HG02943 (cell line): ENCODE data around the gene SPATA24.
"Not testable (repeated sequence)": the region's sequence is repeated elsewhere in the genome, so short reads cannot be mapped to it uniquely, and the experiment has no call there.

Experiments
- ATAC-seq: cut with Tn5 transposase; IDR thresholded peaks from one replicate; pipeline ENCODE4 v1.9.1; 2021; ENCODE audit warnings: mild to moderate bottlenecking, low read depth, moderate library complexity; ENCODE audit not compliant: unreplicated experiment

SPATA24 gene, protein sequence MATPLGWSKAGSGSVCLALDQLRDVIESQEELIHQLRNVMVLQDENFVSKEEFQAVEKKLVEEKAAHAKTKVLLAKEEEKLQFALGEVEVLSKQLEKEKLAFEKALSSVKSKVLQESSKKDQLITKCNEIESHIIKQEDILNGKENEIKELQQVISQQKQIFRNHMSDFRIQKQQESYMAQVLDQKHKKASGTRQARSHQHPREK

DNA sequence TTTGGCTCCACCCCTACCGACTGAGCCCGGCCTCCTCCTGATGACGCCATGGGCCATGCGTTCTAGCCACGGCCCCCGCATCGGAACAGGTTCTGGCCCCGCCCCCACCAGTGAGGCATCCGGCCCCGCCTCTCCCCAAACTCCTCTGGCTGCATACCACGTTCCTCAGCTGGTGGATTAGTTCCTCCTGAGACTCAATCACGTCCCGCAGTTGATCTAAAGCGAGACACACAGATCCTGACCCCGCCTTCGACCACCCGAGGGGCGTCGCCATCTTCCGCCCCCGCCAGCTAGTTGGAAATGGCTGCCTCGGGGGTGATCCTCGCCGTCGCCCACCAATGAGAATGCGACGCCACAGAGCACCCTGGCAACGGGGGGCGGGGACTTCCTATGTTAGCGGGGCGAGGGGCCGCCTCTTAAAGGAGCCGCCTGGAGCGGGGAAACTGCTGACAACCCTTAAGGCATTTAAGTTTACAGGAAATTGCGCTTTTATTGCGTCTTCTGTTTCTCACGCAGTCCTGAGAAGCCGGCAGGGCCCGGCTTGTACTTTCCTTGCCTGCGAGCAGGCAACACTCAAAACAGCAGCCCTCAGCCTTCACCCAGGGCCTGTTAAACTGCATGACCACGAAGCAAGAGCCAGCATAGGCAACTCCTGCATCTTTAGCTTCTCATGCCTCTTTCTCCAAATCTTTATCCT is at the start of gene SPATA24:
Gene SPATA24, minus strand, starts transcription at position 303 of the 697 bp plus-strand sequence. Its CDS starts 29 bp downstream, at position 274.
- ATAC-seq: peak; percentile 74

DNA sequence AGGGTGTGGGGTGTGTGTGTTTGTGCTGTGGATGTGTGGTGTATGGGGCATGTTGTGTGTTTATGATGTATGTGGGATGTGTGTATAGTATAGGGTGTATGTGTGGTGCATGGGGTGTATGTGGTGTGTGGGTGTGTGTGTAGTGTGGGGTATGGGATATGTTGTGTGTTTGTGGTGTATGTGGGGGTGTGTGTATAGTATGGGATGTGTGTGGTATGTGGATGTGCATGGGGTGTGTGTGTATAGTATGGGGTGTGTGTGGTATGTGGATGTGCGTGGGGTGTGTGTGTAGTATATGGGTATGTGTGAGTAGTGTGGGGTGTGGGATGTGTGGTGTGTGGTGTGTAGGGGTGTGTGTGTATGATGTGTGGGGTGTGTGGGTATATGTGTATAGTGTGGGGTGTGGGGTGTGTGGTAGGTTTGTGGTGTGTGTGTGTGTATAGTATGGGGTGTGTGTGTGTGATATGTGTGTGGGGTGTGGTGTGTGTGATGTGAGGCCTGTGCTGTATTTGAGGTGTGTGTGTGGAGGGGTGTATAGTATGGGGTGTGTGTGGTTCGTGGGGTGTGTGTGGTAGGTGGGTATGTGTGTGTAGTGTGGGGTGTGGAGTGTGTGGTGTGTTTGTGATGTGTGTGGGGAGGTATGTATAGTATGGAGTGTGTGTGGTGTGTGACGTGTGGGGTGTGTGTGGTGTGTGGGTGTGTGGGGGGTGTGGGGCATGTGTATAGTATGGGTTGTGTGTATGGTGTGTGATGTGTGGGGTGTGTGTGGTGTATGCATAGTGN is 48.2 kb upstream of the SPATA24 start:
- ATAC-seq: no peak

DNA sequence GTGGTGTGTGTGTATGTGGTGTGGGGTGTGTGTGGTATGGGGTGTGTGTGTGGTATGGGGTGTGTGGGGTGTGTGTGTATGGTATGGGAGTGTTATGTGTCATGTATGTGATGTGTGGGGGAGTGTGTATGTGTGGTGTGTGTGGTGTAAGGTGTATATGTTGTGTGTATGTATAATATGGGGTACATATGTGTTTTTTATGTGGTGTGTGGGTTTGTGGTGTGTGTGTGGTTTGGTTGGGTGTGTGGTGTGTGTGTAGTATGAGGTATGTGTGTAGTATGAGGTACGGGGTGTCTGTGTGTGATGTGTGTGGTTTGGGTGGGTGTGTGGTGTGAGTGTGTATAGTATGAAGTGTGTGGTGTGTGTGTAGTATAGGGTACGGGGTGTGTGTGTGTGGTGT is 47.3 kb upstream of the SPATA24 start:
- no peak for ATAC-seq

DNA sequence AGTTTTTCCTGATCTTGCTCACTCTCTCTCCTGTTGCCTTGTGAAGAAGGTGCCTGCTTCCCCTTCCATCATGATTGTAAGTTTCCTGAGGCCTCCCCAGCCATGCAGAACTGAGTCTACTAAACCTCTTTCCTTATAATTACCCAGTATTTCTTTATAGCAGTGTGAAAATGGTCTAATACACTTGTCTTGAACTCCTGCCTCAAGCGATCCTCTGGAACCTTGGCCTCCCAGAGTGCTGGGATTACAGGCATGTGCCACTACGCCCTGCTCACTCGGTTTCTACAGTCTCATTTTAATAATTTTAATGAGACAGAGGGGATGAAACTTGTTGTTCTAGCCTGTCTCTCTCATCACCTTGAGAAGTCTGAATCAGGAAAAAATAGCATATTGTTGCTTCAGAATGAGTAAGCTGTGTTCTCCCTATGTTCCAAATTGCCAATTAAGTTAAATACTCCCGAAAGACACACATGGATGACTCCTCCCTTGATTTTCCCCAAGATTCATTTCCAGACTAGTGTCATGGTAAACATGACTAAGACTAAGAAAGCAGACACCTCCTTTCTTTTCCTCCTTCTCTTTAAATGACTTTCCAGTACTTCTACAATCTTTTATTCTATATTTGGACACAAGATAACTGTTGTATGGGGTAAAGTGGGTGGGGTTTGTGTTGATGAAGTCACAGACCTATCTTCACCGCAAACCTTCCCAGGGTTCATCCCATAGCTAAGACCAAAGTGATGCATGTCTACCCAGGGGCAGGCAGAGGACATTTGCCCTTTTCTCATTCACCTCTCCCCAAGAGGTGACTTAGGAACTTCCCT is 43.3 kb upstream of the SPATA24 start:
- ATAC-seq: no peak

DNA sequence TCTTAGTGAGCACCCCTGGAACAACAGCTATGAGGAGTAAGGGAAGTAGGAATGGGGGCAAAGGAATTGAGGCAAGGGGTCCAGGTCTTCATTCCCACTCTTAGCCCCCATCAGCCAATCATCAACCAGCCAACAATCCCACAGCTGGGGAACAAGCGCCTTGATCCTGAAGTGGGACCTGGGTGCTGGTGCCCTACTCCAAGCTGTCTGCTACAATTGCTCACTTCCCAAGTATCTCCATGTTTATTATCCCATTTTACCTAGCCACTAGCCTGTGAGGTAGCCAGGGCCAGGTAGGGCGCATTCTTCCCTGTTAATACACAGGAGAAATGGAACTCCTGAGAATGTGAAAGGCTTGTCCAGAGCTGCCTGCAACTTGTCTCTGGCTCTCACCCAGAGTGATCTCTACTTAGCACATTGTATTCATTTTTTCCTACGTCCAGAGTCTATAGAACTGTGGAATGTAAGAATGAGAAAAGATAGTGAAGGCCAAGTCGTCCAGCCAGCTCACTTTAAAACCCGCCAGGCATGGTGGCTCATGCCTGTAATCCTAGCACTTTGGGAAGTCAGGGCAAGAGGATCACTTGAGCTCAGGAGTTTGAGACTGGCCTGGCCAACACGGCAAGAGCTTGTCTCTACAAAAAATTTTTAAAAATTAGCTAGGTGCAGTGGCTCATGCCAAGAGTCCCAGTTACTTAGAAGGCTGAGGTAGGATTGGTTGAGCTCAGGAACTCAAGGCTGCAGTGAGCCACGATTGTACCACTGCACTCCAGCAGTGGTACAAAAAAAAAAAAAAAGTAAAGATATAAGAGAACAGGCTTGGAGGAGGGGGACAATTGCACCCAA is 41.7 kb upstream of the SPATA24 start:
- no peak for ATAC-seq

DNA sequence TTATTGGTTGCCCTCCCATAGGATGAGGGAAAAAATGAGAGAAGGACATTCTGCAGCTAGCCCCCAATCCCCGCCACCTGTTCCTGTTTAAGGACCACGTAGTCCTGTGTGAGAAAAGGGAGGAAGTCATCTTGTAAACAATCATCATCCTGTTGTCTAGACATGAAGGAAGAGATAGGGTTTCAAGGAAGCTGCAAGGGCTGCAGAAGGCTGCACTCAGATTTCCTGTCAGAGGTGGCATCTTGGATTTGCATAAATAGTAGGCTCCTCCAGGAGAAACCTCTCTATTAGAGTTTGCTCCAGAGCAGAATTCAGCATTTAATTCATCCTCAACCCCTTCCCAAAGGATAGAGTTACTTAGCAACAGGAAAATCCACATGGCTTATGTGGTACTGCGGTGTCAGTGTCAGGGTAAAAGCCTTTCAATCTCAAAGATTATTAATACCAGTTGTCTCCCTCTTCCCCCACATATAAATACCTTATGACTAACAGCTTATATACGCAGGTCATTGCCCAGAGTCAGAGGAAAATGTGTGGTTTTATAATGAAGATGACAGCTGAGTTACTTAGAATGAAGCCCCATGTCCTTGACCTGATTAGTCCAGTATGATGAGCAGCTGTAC is 40.1 kb upstream of the SPATA24 start:
- ATAC-seq: no peak

DNA sequence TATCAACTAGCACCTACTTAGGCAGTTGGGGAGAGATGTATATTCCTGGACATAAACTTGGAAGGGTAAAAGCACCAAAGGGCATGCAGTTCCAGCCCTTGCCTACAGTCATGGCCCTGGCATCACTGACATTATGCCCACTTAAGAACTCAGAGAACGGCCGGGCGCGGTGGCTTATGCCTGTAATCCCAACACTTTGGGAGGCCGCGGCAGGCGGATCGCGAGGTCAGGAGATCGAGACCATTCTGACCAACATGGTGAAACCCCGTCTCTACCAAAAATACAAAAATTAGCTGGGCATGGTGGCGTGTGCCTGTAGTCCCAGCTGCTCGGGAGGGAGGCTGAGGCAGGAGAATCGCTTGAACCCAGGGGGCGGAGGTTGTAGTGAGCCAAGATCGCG is 36.5 kb upstream of the SPATA24 start:
- not testable (repeated sequence) for ATAC-seq

DNA sequence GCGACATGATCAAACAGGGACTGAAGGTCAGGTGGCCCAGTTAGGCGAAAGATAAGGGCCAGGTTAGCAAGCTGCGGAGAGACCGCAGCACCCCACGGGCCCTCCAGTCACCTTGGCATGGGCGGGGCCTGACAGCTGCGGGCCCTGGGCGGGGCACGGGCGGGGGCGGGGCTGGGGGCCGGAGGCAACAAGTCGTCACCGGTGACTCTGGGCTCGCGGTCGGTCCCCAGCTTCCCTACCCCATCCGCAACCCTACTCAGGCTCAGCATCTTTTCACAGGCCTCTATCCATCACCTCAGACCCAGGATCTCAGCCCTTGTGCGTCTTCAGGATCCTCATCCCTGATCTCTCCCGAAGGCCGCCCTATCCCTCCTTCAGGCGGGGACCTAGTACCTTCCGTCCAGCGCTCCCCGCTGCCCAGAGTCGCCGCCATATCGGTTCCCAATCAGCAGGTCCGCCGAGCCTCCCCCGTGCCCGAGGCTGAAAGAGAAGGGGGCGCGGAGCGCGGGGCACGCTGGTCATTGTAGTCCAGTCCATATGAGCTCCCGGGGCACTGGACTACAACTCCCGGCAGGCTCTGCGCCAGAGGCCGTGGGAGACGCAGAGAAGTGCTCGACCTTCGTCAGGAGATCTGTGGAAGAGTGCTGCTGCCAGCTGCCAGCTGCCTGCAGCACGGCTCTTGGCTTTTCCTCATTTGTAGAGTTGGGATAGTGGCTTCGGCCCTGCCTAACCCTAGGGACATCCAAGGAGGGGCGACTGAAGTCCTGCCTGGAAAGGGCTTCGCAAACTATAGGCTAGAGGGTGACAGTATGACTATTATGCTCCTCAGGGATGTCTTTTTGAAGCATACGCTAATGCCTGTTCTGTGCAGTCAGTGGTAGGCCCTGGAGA is 35.4 kb upstream of the SPATA24 start, which contains the start of gene DNAJC18:
Gene DNAJC18, minus strand, starts transcription at position 513 of the 891 bp plus-strand sequence. Its CDS starts 80 bp downstream, at position 433.
- peak; percentile 84 for ATAC-seq

DNA sequence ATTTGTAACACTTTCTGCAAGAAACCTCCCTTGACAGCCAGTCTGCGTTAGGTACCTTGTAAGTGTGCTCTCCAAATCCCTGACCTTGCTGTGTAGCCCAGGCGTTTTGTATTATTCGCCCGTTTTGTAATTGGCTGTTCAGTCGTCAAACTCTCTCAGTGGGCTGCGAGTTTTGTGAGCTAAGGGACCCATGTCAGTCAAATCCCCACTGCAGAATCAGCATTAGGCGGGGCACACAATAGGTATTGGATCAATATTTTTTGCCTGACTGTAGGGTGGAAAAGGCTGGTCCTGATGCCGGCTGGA is 34.8 kb upstream of the SPATA24 start:
- no peak for ATAC-seq

DNA sequence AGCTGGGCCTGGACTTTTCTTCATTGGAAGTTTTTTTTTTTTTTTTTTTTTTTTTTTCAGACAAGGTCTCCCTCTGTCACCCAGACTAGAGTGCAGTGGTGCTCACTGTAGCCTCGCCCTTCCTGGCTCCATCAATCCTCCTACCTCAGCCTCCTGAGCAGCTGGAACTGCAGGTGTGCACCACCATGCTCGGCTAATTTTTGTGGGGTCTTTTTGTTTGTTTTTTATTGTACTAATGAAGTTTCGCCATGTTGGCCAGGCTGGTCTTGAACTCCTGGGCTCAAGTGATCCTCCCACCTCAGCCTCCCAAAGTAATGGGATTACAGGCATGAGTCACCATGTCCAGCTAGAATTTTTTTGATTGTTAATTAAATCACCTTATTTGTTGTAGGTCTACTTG is 31.8 kb upstream of the SPATA24 start:
- ATAC-seq: no peak

DNA sequence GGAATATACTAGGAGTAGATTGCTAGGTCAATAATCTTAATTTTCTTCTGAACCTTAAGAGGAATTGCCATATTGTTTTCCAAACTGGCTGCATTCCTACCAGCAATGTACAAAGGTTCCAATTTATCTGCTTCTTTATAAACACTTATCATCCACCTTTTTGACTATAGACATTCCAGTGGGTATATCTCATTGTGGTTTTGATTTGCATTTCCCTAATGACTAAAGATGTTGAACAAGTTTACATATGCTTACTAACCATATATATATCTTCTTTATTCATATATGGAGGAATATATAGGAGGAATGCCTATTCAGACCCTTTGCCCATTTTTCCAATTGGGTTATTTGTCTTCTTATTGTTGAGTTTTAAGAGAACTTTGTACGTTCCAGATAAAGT is 27.8 kb upstream of the SPATA24 start:
- ATAC-seq: no peak

DNA sequence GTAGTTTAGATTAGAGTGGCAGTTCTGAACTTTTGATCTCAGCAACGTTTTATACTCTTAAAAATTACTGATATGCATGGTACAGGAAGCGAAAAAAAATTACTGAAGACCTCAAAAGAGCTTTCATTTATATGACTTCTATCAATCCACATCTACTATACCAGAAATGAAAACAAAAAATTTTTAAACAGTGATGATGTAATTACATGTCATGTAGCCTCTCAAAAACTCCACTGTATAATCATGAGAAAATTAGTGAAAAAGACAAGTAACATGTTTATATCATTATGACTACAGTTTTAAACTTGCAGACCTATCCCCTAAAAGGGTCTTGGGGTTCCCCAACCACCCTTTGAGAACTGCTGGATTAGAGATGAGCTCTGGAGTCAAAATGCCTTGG is 26.1 kb upstream of the SPATA24 start:
- ATAC-seq: no peak

DNA sequence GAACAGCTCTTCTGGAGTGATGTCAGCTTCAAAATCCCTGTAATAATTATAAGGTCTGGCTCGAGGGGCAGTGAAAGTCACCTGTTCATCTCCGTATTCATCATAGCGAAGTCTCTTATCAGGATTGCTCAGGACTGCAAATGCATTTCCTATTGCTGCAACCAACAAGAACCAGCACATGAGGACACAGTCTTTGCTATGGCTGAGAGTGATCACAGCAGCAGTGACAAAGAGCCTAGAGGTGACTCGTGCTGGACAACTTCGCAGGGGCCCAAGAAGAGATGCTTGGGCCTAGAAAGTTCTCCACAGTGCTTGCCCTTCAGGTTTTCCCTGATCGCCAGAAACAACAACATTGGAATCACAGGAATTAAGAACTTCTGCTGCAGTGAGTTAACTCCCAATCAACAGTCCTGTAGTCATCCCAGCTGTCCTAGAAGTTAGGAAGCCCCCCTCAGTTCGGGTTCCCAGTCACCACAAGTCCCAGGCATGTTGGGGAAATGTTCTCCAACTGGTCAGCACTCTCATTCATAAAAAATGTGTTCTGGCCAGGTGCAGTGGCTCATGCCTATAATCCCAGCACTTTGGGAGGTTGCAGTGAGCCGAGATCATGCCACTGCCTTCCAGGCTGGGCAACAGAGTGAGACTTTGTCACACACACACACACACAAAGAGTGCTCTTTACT is 22.5 kb upstream of the SPATA24 start:
- no peak for ATAC-seq

DNA sequence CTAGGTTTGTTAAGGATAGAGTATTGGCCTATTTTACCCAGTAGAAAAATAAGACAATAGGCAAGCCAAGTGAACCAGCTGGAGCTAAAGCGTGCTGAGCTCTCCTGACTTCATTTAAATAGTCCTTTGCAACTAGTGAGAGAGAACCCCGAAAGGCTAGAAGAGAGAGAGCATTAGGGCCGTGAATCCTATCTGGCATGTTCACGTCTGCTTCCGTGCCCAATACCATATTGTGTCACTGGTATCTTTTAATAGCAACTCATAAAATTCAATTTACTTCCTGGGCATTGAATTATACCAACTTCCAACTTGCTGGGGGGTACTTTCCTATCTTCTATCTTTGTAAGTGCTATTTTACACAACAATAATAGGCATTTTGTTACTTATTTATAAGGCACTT is 21.6 kb upstream of the SPATA24 start:
- no peak for ATAC-seq

DNA sequence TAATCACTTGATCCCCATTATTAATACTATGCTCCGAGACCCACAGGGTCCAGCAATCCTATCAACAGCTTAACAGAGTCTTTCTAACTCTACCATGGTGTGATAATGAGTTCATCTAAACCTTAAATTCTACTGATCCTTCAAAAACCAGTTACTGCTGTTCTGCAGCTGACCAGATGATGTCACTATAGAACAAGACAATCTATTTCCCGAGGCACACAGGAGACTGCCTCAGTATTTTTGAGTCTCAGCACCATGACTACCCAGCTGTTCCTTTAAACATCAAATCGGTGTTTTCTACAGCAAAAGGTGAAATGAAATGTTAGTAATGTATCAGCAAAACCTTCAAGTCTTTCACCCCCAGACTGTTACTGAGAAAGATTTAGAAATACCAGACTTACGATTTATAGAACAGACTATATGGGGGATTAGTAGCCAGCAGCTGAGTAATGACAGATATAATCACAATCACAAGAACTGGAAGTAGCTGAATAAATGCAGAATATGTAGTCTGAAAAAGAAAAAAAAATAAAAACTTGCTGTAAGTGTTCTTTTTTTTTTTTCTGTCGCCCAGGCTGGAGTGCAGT is 18.5 kb upstream of the SPATA24 start:
- no peak for ATAC-seq

DNA sequence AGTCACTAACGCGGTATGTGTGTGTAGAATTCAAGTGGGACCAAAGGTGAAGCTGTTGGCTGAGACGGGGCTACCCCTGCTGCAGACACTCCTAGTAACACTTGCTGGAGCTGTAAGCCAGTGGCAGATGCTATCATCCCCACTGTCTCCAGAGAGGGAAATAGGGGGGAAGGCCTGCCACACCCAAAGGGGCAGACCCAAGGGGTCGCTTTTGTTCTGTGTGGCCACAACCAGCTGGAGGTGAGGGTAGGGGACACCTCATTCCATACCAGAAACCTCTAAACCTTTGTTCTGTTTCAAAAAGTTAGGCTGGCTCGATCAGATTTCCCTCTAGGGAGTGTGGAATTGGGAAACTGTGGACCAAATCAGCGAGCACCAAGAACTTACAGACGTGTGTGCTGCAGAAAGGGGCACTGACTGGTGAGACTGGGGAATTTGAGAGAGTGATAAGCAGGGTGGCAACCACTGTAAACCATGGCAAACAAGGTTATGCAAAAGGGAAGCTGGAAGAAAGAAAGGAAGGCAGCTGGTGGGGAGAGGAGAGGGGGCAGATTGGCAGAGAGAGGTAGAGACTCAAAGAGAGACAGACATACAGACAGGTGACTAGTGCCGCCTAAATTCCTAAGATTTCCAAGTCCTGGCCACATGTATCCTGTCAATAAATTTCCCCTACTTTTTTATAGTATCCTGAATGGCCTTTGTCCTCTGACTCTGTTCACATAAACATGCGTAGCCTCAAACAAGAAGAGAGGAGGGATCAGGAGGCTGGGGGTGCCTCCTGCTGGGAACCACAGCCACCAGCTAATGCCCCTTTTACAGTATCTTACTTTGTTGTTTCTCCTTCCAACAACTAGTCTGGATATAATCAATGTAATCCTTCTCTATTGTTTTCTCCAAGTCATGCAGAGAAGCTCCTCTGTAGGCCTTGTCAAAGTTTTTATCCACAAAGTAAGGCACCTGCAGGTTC is 15.6 kb upstream of the SPATA24 start:
- no peak for ATAC-seq
